C4-2B (cell line): ENCODE data around the gene NBAS.

Experiments used
- H3K27ac ChIP-seq: fragments of 450-650 bp; 2 replicates; pipeline ENCODE4 v1.5.1; 2017
- CTCF ChIP-seq: fragments of 450-650 bp; conservative IDR thresholded peaks from 2 replicates; pipeline ENCODE4 v1.5.1; 2017; ENCODE audit warnings: mild to moderate bottlenecking
- ZFX ChIP-seq: fragments of 450-650 bp; IDR thresholded peaks from 2 replicates; pipeline ENCODE4 v1.6.1; 2017

Gene NBAS

GRCh38 chr2:15588329-15588919 is 27.3 kb upstream of the NBAS start:
- no peak overlapping the region for H3K27ac ChIP-seq
- TF ChIP-seq CTCF (peak; percentile 72), ZFX (no peak)

- TF ChIP-seq ZFX (no peak), CTCF (no peak)
- no peak overlapping the region for H3K27ac ChIP-seq
These were observed 23.8 kb upstream of the NBAS start for GRCh38 chr2:15584767-15585469.

GRCh38 chr2:15584316-15584715 is 23.2 kb upstream of the NBAS start:
- no peak overlapping the region for H3K27ac ChIP-seq
- TF ChIP-seq CTCF = no peak
- no peak for TF ChIP-seq ZFX

GRCh38 chr2:15583826-15584225 is 22.7 kb upstream of the NBAS start:
- H3K27ac ChIP-seq = no peak overlapping the region
- TF ChIP-seq ZFX (no peak), CTCF (no peak)

- TF ChIP-seq CTCF = no peak
- TF ChIP-seq ZFX = no peak
- no peak overlapping the region for H3K27ac ChIP-seq
These were observed 21.7 kb upstream of the NBAS start for GRCh38 chr2:15582710-15583357.

- TF ChIP-seq ZFX (no peak), CTCF (no peak)
- no peak overlapping the region for H3K27ac ChIP-seq
These were observed 19.3 kb upstream of the NBAS start for GRCh38 chr2:15580451-15580850.

GRCh38 chr2:15579641-15580040 is 18.5 kb upstream of the NBAS start:
- no peak overlapping the region for H3K27ac ChIP-seq
- TF ChIP-seq ZFX = no peak
- no peak for TF ChIP-seq CTCF
